HG03095 (cell line): ENCODE measurements around the gene ELAVL2.

Source experiments
- ATAC-seq: cut with Tn5 transposase; IDR thresholded peaks from one replicate; pipeline ENCODE4 v1.9.1; 2021; ENCODE audit warnings: moderate library complexity; ENCODE audit not compliant: unreplicated experiment

The ELAVL2 gene

GRCh38 chr9:23822261-23823169 is 3.5 kb downstream of the ELAVL2 start:
- ATAC-seq, result no peak

- ATAC-seq, result no peak
Measured at GRCh38 chr9:23821375-23822181, 4.5 kb downstream of the ELAVL2 start.

- no peak for ATAC-seq
Measured at GRCh38 chr9:23820451-23821374, 5.3 kb downstream of the ELAVL2 start.

GRCh38 chr9:23819403-23819802 is 6.6 kb downstream of the ELAVL2 start:
- ATAC-seq, result no peak

GRCh38 chr9:23814243-23814642 is 11.8 kb downstream of the ELAVL2 start:
- ATAC-seq, result no peak

- no peak for ATAC-seq
Measured at GRCh38 chr9:23812673-23813072, 13.4 kb downstream of the ELAVL2 start.

GRCh38 chr9:23811633-23812032 is 14.4 kb downstream of the ELAVL2 start:
- ATAC-seq, result no peak

GRCh38 chr9:23803216-23803615 is 22.8 kb downstream of the ELAVL2 start:
- ATAC-seq, result no peak

GRCh38 chr9:23801523-23801922 is 24.5 kb downstream of the ELAVL2 start:
- no peak for ATAC-seq

GRCh38 chr9:23799521-23799920 is 26.5 kb downstream of the ELAVL2 start:
- no peak for ATAC-seq

- no peak for ATAC-seq
Measured at GRCh38 chr9:23798325-23798724, 27.7 kb downstream of the ELAVL2 start.

GRCh38 chr9:23796209-23796608 is 29.8 kb downstream of the ELAVL2 start:
- ATAC-seq, result no peak

GRCh38 chr9:23790351-23791260 is 35.4 kb downstream of the ELAVL2 start:
- ATAC-seq, result no peak

GRCh38 chr9:23789529-23790254 is 36.3 kb downstream of the ELAVL2 start:
- ATAC-seq, result no peak

GRCh38 chr9:23784962-23785361 is 41.1 kb downstream of the ELAVL2 start:
- no peak for ATAC-seq

GRCh38 chr9:23783509-23783908 is 42.5 kb downstream of the ELAVL2 start:
- no peak for ATAC-seq

- ATAC-seq, result no peak
Measured at GRCh38 chr9:23779220-23779619, 46.8 kb downstream of the ELAVL2 start.

GRCh38 chr9:23777328-23777727 is 48.7 kb downstream of the ELAVL2 start:
- no peak for ATAC-seq

GRCh38 chr9:23775549-23775948 is 50.5 kb downstream of the ELAVL2 start:
- ATAC-seq, result no peak
